Right ventricle myocardium inferior (tissue), 1 donor: ENCODE results near the gene COLEC11. TPM values are rescaled to one million over a fixed set of nuclear protein-coding genes. Genes with fewer than 3 reads are reported as not detected.
"Not testable (repeated sequence)": the region's sequence is repeated elsewhere in the genome, so short reads cannot be mapped to it uniquely, and the experiment has no call there.

ENCODE experiments used
- ATAC-seq: fragments of 200-7000 bp; cut with Tn5 transposase; one replicate; pipeline ENCODE4 v1.9.1; 2020; ENCODE audit warnings: mild to moderate bottlenecking, moderate library complexity
- DNase-seq: peaks from one replicate; pipeline ENCODE4 v3.0.0; 2021; ENCODE audit errors: missing footprints
- intact Hi-C: fragments of 100-400 bp; cut with DNase I; formaldehyde crosslinking; loops from one replicate; pipeline ENCODE4 v1.11.0; 2022
- long read RNA-seq: library from polyadenylated mRNA; unstranded; transcript quantifications from one replicate; pipeline ENCODE4 v2.0.0, GENCODE V29; 2021
- total RNA-seq: library from RNA; stranded (reverse); fragmentation: NEBNext Ultra II Directional; extraction: Animal tissue kit (Norgen Biotek cat#: 25700); gene quantifications from one replicate; pipeline ENCODE4 v1.2.1, GENCODE V29; 2021
- donor health status: DM: no; HTN: yes; CAD: no; lungs with severe emphysema.

COLEC11 gene
- total RNA-seq = 1.9 TPM
- long read RNA-seq = 0 reads

- peak; percentile 88 for ATAC-seq
- DNase-seq = peak; percentile 85
- intact Hi-C loops = loop anchor here (2.0 kb wide), 1 partner anchor 32 kb away; no protein-coding TSS in a partner anchor
These were observed at the start of gene COLEC11 for GRCh38 chr2:3594493-3595281. Gene COLEC11, plus strand, starts transcription at chr2:3595112. Its CDS starts 9,229 bp downstream, at chr2:3604341.

- ATAC-seq = no peak
- DNase-seq = no peak
- intact Hi-C loops = no loop called here
These were observed 49.0 kb upstream of the COLEC11 start for GRCh38 chr2:3545788-3546478.

- intact Hi-C loops = no loop called here
- ATAC-seq (no peak), DNase-seq (no peak)
These were observed 47.0 kb upstream of the COLEC11 start for GRCh38 chr2:3547915-3548314.

- ATAC-seq = no peak
- DNase-seq = no peak
- intact Hi-C loops = no loop called here
These were observed 41.0 kb upstream of the COLEC11 start for GRCh38 chr2:3553946-3554345.

GRCh38 chr2:3557639-3558204 lies 37.2 kb upstream of the COLEC11 start:
- DNase-seq (no peak), ATAC-seq (peak; percentile 9)
- intact Hi-C loops = loop anchor here (1.0 kb wide), 2 partner anchors 17 to 180 kb away; partner anchors contain the start of gene EIPR1

GRCh38 chr2:3558205-3559014 lies 36.5 kb upstream of the COLEC11 start, which contains the start of gene RNASEH1:
Gene RNASEH1, minus strand, starts transcription at chr2:3558333. Its CDS starts 73 bp downstream, at chr2:3558260.
- intact Hi-C loops = loop anchor here (1.0 kb wide), 2 partner anchors 16 to 181 kb away; partner anchors contain the start of gene EIPR1
- DNase-seq (peak; percentile 99), ATAC-seq (peak; percentile 100)

- no peak for ATAC-seq
- DNase-seq = no peak
- intact Hi-C loops = no loop called here
These were observed 31.4 kb upstream of the COLEC11 start for GRCh38 chr2:3563521-3563976.

GRCh38 chr2:3565117-3565516 lies 29.8 kb upstream of the COLEC11 start:
- intact Hi-C loops = no loop called here
- no peak for ATAC-seq
- DNase-seq = no peak

GRCh38 chr2:3566806-3567205 lies 28.1 kb upstream of the COLEC11 start:
- DNase-seq = no peak
- intact Hi-C loops = no loop called here
- no peak for ATAC-seq

GRCh38 chr2:3569656-3570055 lies 25.3 kb upstream of the COLEC11 start:
- ATAC-seq, DNase-seq, intact Hi-C loops: not testable (repeated sequence)

GRCh38 chr2:3571284-3571683 lies 23.6 kb upstream of the COLEC11 start:
- DNase-seq = no peak
- intact Hi-C loops = no loop called here

GRCh38 chr2:3572620-3573019 lies 22.3 kb upstream of the COLEC11 start:
- no peak for ATAC-seq
- DNase-seq = no peak
- intact Hi-C loops = no loop called here

More at GRCh38 chr2:3571284-3571683, 23.6 kb upstream of the COLEC11 start:
- ATAC-seq = no peak

- ATAC-seq (no peak), DNase-seq (no peak)
- intact Hi-C loops = loop anchor here (1.0 kb wide), 1 partner anchor 16 kb away; the partner anchor contains the start of gene RNASEH1
These were observed 20.8 kb upstream of the COLEC11 start for GRCh38 chr2:3574155-3574554.

GRCh38 chr2:3575534-3576262 lies 19.2 kb upstream of the COLEC11 start:
- peak; percentile 18 for ATAC-seq
- intact Hi-C loops = loop anchor here (1.0 kb wide), 1 partner anchor 56 kb away; the partner anchor contains the start of gene ADI1
- DNase-seq = no peak

GRCh38 chr2:3576263-3576630 lies 18.7 kb upstream of the COLEC11 start:
- intact Hi-C loops, DNase-seq, ATAC-seq: not testable (repeated sequence)

- intact Hi-C loops = no loop called here
These were observed 15.9 kb upstream of the COLEC11 start for GRCh38 chr2:3578987-3579386.

GRCh38 chr2:3580449-3580848 lies 14.5 kb upstream of the COLEC11 start:
- ATAC-seq = no peak
- no peak for DNase-seq
- intact Hi-C loops = no loop called here

More at GRCh38 chr2:3578987-3579386, 15.9 kb upstream of the COLEC11 start:
- DNase-seq = no peak
- no peak for ATAC-seq
